Fibroblast of lung (primary cell): ENCODE measurements around the gene NHLH2. TPM values are rescaled to one million over a fixed set of nuclear protein-coding genes. Genes with fewer than 3 reads are reported as not detected.

ENCODE experiments used
- DNase-seq, 2 donors: peaks; one replicate each; pipeline versions ENCODE4 v3.0.0 to v3.0.0-alpha.2; 2010; ENCODE audit warnings: low read depth in 2 of 2
- H2AFZ ChIP-seq: 2 replicates; pipeline ENCODE4 v1.5.1; 2012; ENCODE audit warnings: low read length, control low read depth, inconsistent platforms
- H3K27ac ChIP-seq: 2 replicates; pipeline ENCODE4 v1.5.1; 2011; ENCODE audit warnings: low read length, control low read depth; ENCODE audit not compliant: insufficient read depth
- H3K27me3 ChIP-seq: 2 replicates; pipeline ENCODE4 v1.5.1; 2011; ENCODE audit warnings: mild to moderate bottlenecking, low read length; ENCODE audit not compliant: control insufficient read depth, insufficient read depth
- H3K36me3 ChIP-seq: 2 replicates; pipeline ENCODE4 v1.5.1; 2011; ENCODE audit warnings: low read length; ENCODE audit not compliant: control insufficient read depth, insufficient read depth
- H3K4me1 ChIP-seq: 2 replicates; pipeline ENCODE4 v1.5.1; 2011; ENCODE audit warnings: low read length; ENCODE audit not compliant: control insufficient read depth, insufficient read depth; ENCODE audit errors: extremely low read depth
- H3K4me2 ChIP-seq: 2 replicates; pipeline ENCODE4 v1.5.1; 2011; ENCODE audit warnings: low read length, control low read depth; ENCODE audit not compliant: insufficient read depth; ENCODE audit errors: extremely low read depth
- H3K4me3 ChIP-seq, 4 experiments: fragments of 200-600 bp in 1 of 4; sonication (generic) in 1 of 4; replicated peaks in 1 of 4; 2 replicates each; pipeline ENCODE4 v1.5.1; 2011 to 2016; ENCODE audit warnings: low read length in 4 of 4, low read depth in 3 of 4, mild to moderate bottlenecking in 3 of 4, control low read depth in 2 of 4, inconsistent platforms in 1 of 4, mixed read lengths in 1 of 4; ENCODE audit not compliant: insufficient read depth in 1 of 4; ENCODE audit errors: control extremely low read depth in 1 of 4
- H3K79me2 ChIP-seq: 2 replicates; pipeline ENCODE4 v1.5.1; 2012; ENCODE audit warnings: mild to moderate bottlenecking, low read length, inconsistent platforms; ENCODE audit not compliant: control insufficient read depth, insufficient read depth
- H3K9ac ChIP-seq: 2 replicates; pipeline ENCODE4 v1.5.1; 2011; ENCODE audit warnings: mild to moderate bottlenecking, low read length, control low read depth; ENCODE audit not compliant: insufficient read depth
- H3K9me3 ChIP-seq: 2 replicates; pipeline ENCODE4 v1.5.1; 2012; ENCODE audit warnings: low read depth, low read length; ENCODE audit not compliant: control insufficient read depth, insufficient read depth
- H4K20me1 ChIP-seq: 2 replicates; pipeline ENCODE4 v1.5.1; 2011; ENCODE audit warnings: low read length; ENCODE audit not compliant: control insufficient read depth, insufficient read depth; ENCODE audit errors: extremely low read depth
- CTCF ChIP-seq, 2 donors: IDR thresholded peaks in 1 of 2; conservative IDR thresholded peaks in 1 of 2; 1 replicate in 1 of 2; 2 replicates in 1 of 2; pipeline ENCODE4 v1.5.1; 2011 to 2012; ENCODE audit warnings: low read length in 2 of 2, control low read depth in 1 of 2, inconsistent platforms in 1 of 2, low read depth in 1 of 2, mild to moderate bottlenecking in 1 of 2
- EZH2 ChIP-seq: IDR thresholded peaks from 2 replicates; pipeline ENCODE4 v1.5.1; 2012; ENCODE audit warnings: low read length, control low read depth, mild to moderate bottlenecking; ENCODE audit errors: missing control alignments
- polyA plus RNA-seq, 2 donors: library from polyadenylated mRNA; depleted of rRNA in 1 of 2; stranded (reverse) in 1 of 2; unstranded in 1 of 2; fragments of >200 nt; gene quantifications; 2 replicates each; pipeline ENCODE4 v1.2.1, GENCODE V29; 2011 to 2012; ENCODE audit warnings: missing spikeins in 1 of 2
- total RNA-seq: library from RNA; depleted of rRNA; stranded (reverse); fragments of >200 nt; gene quantifications from 2 replicates; pipeline ENCODE4 v1.2.1, GENCODE V29; 2014

NHLH2 gene
- total and polyA plus RNA-seq, 2 donors (not counting 1 experiment from before 2014, with no cell fraction given) = not detected

- no peak overlapping the region for H2AFZ ChIP-seq
- no peaks in the 10 kb centered on the region for H3K27me3 ChIP-seq
- no peak overlapping the region for H3K27ac ChIP-seq
- no peak overlapping the region for H3K4me2 ChIP-seq
- no peak overlapping the region for H3K9ac ChIP-seq
- H3K9me3 ChIP-seq = no peaks in the 10 kb centered on the region
- no peaks in the 10 kb centered on the region for H3K79me2 ChIP-seq
- DNase-seq = no peak
- no peaks in the 10 kb centered on the region for H3K36me3 ChIP-seq
- H3K4me1 ChIP-seq = no peaks in the 10 kb centered on the region
- TF ChIP-seq CTCF (conservative IDR thresholded peaks at IDR 0.05 in 1 of 2, IDR thresholded peaks at IDR 0.05 in 1 of 2; ENCODE audit: low read depth in 1 of 2, low read length in 2 of 2) = no peak
- no peak for TF ChIP-seq EZH2
- no peaks in the 10 kb centered on the region for H4K20me1 ChIP-seq
- H3K4me3 ChIP-seq = no peak overlapping the region
These were observed 24.9 kb upstream of the NHLH2 start for GRCh38 chr1:115865704-115866380.

GRCh38 chr1:115862403-115862802 is 21.5 kb upstream of the NHLH2 start:
- Histone ChIP-seq H4K20me1 (no peaks in the 10 kb centered on the region), H2AFZ (no peak overlapping the region), H3K9me3 (no peaks in the 10 kb centered on the region), H3K4me3 (no peak overlapping the region), H3K27ac (no peak overlapping the region), H3K9ac (no peak overlapping the region), H3K79me2 (no peaks in the 10 kb centered on the region), H3K36me3 (no peaks in the 10 kb centered on the region), H3K4me1 (no peaks in the 10 kb centered on the region), H3K27me3 (peaks cover 2% of the 10 kb centered on the region), H3K4me2 (no peak overlapping the region)
- DNase-seq = no peak
- TF ChIP-seq CTCF (conservative IDR thresholded peaks at IDR 0.05 in 1 of 2, IDR thresholded peaks at IDR 0.05 in 1 of 2; ENCODE audit: low read depth in 1 of 2, low read length in 2 of 2) = no peak
- no peak for TF ChIP-seq EZH2

GRCh38 chr1:115854005-115854404 is 13.1 kb upstream of the NHLH2 start:
- no peaks in the 10 kb centered on the region for H3K4me1 ChIP-seq
- H3K4me3 ChIP-seq = no peak overlapping the region
- no peaks in the 10 kb centered on the region for H3K79me2 ChIP-seq
- H4K20me1 ChIP-seq = no peaks in the 10 kb centered on the region
- no peak overlapping the region for H2AFZ ChIP-seq
- H3K4me2 ChIP-seq = no peak overlapping the region
- H3K27ac ChIP-seq = no peak overlapping the region
- TF ChIP-seq EZH2 (no peak), CTCF (conservative IDR thresholded peaks at IDR 0.05 in 1 of 2, IDR thresholded peaks at IDR 0.05 in 1 of 2; ENCODE audit: low read depth in 1 of 2, low read length in 2 of 2) (no peak)
- DNase-seq = no peak
- peaks cover 3% of the 10 kb centered on the region for H3K27me3 ChIP-seq
- H3K9me3 ChIP-seq = no peaks in the 10 kb centered on the region
- H3K9ac ChIP-seq = no peak overlapping the region
- no peaks in the 10 kb centered on the region for H3K36me3 ChIP-seq
